Right cardiac atrium (tissue), 5 donors: ENCODE measurements around the gene TXNDC5. TPM values are rescaled to one million over a fixed set of nuclear protein-coding genes. Genes with fewer than 3 reads are reported as not detected.
A peak's percentile ranks its signal among the peaks of the same experiment; 100 is the strongest.

Source experiments
- ATAC-seq, 2 donors: fragments of 200-7000 bp; cut with Tn5 transposase; one replicate each; pipeline versions ENCODE4 v1.8.0 to v1.9.1; 2020; ENCODE audit warnings: moderate library complexity in 2 of 2, mild to moderate bottlenecking in 1 of 2
- DNase-seq, 3 donors: peaks; one replicate each; pipeline ENCODE4 v3.0.0-alpha.2; 2020
- H3K27ac ChIP-seq: one replicate; pipeline ENCODE4 v1.5.1; 2013; ENCODE audit warnings: mild to moderate bottlenecking, low read length, control low read depth, moderate library complexity
- H3K27me3 ChIP-seq: one replicate; pipeline ENCODE4 v1.6.1; 2013; ENCODE audit not compliant: control insufficient read depth, insufficient read depth
- H3K4me1 ChIP-seq: one replicate; pipeline ENCODE4 v1.6.1; 2013; ENCODE audit warnings: low read length; ENCODE audit not compliant: control insufficient read depth, insufficient read depth
- H3K4me3 ChIP-seq: one replicate; pipeline ENCODE4 v1.5.1; 2013; ENCODE audit warnings: low read length, control low read depth
- H3K9me3 ChIP-seq: one replicate; pipeline ENCODE4 v1.6.1; 2013; ENCODE audit warnings: low read length; ENCODE audit not compliant: control insufficient read depth
- WGBS: extraction: QIAGEN DNeasy Blood & Tissue Kit; methylation state at CpG from one replicate; pipeline ENCODE4 v1.1.7; 2013; 5-methylcytosine and 5-hydroxymethylcytosine counted together
- intact Hi-C, 4 donors: fragments of 100-400 bp; cut with DNase I; formaldehyde crosslinking; loops; one replicate each; pipeline versions ENCODE4 v1.11.0 to v1.14.0; 2022 to 2023
- polyA plus RNA-seq: library from polyadenylated mRNA; stranded (reverse); fragments of 200-250 nt; gene quantifications from one replicate; pipeline ENCODE4 v1.2.3, GENCODE V29; 2013
- total RNA-seq, 4 donors: library from RNA; stranded (reverse); fragmentation: NEBNext Ultra II Directional; extraction: Animal tissue kit (Norgen Biotek cat#: 25700); gene quantifications; one replicate each; pipeline ENCODE4 v1.2.1, GENCODE V29; 2021
- donor health status: healthy with polysubstance abuse.
- donor health status: DM: no; HTN: yes; CAD: no.
- donor health status: DM: no; HTN: no; CAD: no.
- donor health status: DM: no; HTN: yes; CAD: no; lungs with severe emphysema.
- donor health status: DM: yes; HTN: yes; CAD: no.

Gene TXNDC5
- total and polyA plus RNA-seq, 5 donors: 38.2 to 59.5 (median 56.8) TPM

DNA sequence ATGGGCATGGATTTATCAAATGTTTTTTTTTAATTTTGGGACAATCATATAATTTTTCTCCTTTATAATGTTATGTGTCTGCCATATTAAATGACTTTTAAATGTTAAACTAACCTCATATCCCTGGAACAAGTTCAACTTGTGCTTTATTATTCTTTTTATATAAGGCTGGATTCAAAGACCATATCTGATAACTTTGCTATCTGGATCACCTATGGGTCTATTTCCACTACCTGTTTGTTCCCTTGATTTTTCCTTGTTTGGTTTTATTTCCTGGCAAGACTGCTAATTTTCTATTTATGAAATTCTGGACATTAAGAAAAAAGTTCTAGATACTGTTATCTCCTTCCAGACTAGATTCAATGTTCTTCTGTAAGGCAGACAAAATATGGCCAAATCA is 58.8 kb downstream of the TXNDC5 start:
- intact Hi-C loops: no loop called here
- ATAC-seq: no peak
- DNase-seq: no peak
- Histone ChIP-seq H3K4me1 (no peaks in the 10 kb centered on the region), H3K27me3 (no peaks in the 10 kb centered on the region), H3K9me3 (no peaks in the 10 kb centered on the region), H3K4me3 (no peak overlapping the region), H3K27ac (no peak overlapping the region)

DNA sequence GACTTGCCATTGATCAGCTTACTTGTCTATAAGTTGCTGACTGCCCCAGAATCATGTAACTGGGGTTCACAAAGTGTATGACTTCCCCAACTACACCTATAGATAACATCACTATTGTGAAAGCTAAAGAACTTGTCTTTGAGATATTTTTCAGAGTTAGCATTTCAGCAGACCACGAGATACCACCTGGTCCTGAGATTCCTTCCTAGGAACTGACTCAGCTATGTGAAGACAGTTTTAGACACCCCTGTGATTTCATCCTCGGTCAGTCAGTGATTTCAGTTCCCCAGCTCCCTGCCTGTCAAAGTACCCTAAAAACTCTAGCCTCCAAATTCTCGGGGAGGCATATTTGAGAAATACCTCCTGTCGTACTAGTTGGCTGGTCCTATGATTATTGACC is 62.4 kb downstream of the TXNDC5 start:
- intact Hi-C loops: no loop called here
- ATAC-seq (no peak), DNase-seq (no peak)
- H3K27ac ChIP-seq: no peak overlapping the region
- no peaks in the 10 kb centered on the region for H3K9me3 ChIP-seq
- 92% methylated on average over 4 of the region's 4 CpGs for WGBS
- H3K4me1 ChIP-seq: no peaks in the 10 kb centered on the region
- H3K4me3 ChIP-seq: no peak overlapping the region
- no peaks in the 10 kb centered on the region for H3K27me3 ChIP-seq

DNA sequence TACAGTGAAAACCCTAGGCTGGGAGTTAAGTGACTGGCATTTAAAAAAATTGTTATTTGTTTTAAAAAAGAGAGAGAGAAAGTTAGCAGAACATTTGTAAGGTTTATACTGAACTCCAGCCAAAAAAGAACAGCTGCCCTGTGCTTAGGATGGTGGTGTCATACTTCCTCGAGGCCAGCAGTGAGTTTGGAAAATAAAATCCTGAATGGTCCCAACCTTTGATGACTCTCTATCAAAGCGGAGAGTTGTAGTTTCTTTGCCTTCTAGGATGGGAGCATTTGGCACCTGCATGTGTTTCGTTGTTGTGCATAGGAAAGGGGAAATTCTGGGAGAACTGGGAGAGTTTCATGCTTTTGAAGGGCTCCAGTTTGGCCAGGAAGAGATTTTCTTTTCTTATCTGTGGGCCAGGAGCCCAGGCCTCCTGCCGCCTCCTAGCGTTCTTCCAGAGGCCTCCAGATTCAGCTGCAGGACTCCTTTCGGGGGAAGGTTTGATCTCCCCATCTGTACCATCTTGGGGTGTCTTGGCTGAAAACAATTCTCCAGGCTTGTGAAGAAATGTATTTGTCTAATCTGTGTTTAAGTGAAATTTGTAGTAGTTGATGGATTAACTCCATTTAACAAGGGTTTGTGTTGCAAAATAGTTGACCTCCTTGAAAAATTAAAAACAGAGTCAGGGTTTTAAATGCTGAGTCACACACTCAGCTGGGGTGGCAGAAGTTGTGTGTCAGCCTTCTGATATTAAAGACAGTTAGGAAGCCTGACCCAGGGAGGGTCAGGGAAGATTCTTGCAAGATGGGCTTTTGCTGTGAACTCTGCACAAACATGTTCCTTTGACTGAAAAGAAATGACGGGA is 63.4 kb downstream of the TXNDC5 start:
- Histone ChIP-seq H3K9me3 (peaks cover 1% of the 10 kb centered on the region), H3K27me3 (no peaks in the 10 kb centered on the region), H3K4me1 (no peaks in the 10 kb centered on the region), H3K27ac (no peak overlapping the region), H3K4me3 (no peak overlapping the region)
- DNase-seq: peak in 1 of 3 donors; percentile 73
- intact Hi-C loops: no loop called here
- peak; percentile 87 for ATAC-seq
- WGBS: 54% methylated on average over 7 of the region's 7 CpGs

DNA sequence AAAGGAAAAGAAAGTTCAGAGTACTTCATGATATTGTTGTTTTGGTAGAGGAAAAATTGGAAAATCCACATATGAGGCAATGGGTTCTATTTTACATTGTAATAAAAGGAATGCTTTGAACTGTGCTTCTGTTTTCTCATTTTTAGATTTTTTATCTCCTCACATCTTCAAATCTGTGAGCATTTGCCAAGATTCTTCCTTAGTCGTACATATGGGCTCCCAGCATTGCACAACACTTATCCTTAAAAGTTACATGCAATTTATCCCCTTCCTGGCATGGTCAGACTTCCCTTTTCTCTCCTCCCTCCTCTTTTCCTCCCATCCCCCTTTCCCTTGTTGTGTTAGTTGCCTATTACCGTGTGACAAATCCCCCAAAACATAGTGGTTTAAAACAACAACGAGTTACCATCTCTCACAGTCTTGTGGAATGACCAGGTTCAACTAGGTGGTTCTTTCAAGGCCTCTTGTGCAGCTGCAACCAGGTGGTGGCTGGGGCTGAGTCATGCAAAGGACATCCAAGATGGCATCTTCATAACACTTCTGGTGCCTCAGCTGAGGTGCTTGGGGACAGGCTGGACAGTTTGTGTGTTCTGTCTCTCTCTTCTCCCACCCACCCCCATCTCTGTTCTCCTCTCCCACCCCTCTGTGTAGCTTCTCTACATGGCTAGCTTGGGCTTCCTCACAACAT is 68.7 kb downstream of the TXNDC5 start:
- ATAC-seq (no peak), DNase-seq (no peak)
- no peaks in the 10 kb centered on the region for H3K4me1 ChIP-seq
- WGBS: 82% methylated on average over 3 of the region's 3 CpGs
- no peak overlapping the region for H3K4me3 ChIP-seq
- H3K9me3 ChIP-seq: peaks cover 1% of the 10 kb centered on the region
- H3K27me3 ChIP-seq: no peaks in the 10 kb centered on the region
- intact Hi-C loops: no loop called here
- no peak overlapping the region for H3K27ac ChIP-seq

DNA sequence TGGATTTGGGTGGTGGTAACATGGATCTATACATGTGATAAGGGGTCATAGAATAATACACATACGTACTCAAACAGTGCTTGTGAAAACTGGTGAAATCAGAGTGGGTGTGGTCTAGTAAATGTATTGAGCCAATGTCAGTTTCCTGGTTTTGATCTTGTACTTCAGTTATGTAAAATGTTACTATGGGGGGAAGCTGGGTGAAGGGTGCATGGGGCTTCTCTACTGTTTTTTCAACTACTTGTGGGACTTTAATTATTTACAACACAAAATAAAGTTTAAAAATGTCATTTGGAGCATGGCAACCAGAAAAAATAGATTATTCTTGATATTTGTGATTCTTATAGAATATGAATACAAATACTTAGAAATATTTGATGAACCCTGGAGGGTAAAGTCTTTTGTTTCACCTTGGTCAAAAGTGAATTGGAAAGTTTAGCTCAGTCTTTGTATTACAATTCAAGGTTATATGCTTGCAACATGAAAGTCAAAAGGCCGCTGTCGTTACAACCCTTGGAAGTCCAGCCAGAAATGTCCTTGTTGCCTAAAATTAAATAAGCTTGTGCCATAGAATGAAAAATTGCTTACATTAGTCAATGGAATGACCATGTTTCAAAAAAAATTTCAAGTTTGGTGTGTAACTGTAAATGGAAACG is 74.1 kb downstream of the TXNDC5 start:
- H3K9me3 ChIP-seq: no peaks in the 10 kb centered on the region
- H3K4me1 ChIP-seq: no peaks in the 10 kb centered on the region
- H3K27ac ChIP-seq: no peak overlapping the region
- ATAC-seq (no peak), DNase-seq (no peak)
- 96% methylated on average over 4 of the region's 4 CpGs for WGBS
- no peaks in the 10 kb centered on the region for H3K27me3 ChIP-seq
- H3K4me3 ChIP-seq: no peak overlapping the region
- intact Hi-C loops: no loop called here

DNA sequence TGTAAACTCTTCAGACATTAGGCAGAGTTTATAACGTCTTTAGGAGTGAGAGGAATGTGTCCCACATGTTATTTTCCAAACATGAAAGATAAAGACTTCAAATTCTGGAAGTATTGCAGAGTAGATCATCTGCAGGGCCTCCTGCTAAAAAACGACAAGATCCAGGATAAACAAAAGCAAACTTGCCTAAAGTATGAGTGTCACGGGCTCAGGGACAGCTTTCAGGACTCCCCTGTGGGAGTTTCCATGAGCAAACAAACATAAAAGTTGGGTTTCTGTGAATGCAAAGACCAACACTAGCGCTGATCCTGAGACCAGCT is 76.9 kb downstream of the TXNDC5 start:
- ATAC-seq (no peak), DNase-seq (no peak)
- Histone ChIP-seq H3K27ac (no peak overlapping the region), H3K9me3 (no peaks in the 10 kb centered on the region), H3K4me1 (no peaks in the 10 kb centered on the region), H3K27me3 (no peaks in the 10 kb centered on the region), H3K4me3 (no peak overlapping the region)
- intact Hi-C loops: no loop called here
- 45% methylated on average over 4 of the region's 4 CpGs for WGBS

DNA sequence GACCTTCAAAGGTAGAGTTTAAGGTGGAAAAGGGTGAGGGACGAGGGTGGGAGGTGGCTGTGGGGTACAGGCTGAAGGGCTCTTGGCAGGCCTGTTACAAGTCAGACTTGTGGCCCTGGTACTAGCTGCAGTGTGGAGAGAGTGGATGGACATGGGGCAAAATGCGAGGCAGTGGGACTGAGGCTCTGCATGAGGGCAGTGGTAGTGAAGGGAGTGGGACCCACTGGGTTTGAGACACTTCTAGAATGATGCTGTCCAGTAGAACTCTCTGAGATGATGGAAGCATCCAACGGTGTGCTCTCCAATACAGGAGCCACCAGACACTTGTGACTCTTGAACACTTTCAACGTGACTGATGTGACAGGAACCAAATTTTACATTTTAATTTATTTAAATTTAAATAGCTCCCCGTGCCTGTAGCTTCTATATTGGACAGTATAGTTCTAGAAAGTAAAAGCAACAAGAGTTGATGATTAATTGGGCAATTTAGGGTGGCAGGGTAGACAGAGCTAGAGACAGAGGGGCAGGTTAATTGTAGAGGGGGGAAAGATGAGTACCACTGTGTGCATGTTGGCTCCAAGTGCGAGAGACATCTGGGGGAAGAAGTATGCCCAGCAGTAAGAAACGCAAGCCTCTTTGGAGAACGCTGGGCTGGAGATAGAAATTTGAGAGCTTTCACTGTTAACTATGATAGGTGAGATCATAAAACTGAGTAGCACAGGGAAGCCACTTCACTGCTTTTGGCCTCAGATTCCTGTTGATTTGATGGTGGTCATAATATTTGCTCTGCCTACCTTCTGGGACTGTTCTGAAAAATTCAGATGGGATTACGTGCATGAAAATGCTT is 77.5 kb downstream of the TXNDC5 start:
- ATAC-seq (no peak), DNase-seq (no peak)
- Histone ChIP-seq H3K4me1 (no peaks in the 10 kb centered on the region), H3K9me3 (no peaks in the 10 kb centered on the region), H3K27ac (no peak overlapping the region), H3K27me3 (no peaks in the 10 kb centered on the region), H3K4me3 (no peak overlapping the region)
- intact Hi-C loops: no loop called here
- 80% methylated on average over 9 of the region's 9 CpGs for WGBS

Other genes starting within 250 kb of the TXNDC5 start
- 1 to 10 TPM; 2.3 to 4.7 (median 3.6) TPM for gene BMP6, start 184.7 kb downstream of the TXNDC5 start, total RNA-seq
- 3.0 TPM for gene BMP6, start 184.7 kb downstream of the TXNDC5 start, polyA plus RNA-seq
- 10 to 100 TPM in 1 of 4 donors, 1 to 10 TPM in 3; 7.1 to 10.9 (median 8.9) TPM for gene BLOC1S5, start 153.6 kb upstream of the TXNDC5 start, total RNA-seq
- 6.1 TPM for gene BLOC1S5, start 153.6 kb upstream of the TXNDC5 start, polyA plus RNA-seq
- 10 to 100 TPM; 12.9 to 14.6 (median 13.8) TPM for gene EEF1E1, start 191.8 kb upstream of the TXNDC5 start, total RNA-seq
- gene EEF1E1, start 191.8 kb upstream of the TXNDC5 start, polyA plus RNA-seq: 26.3 TPM